K562 (cell line): ENCODE measurements around the gene GPRIN3. TPM values are rescaled to one million over a fixed set of nuclear protein-coding genes. Genes with fewer than 3 reads are reported as not detected.

ENCODE experiments used
- ATAC-seq: fragments of 200-7000 bp; cut with Tn5 transposase; 3 replicates; pipeline ENCODE4 v1.9.1; 2020; ENCODE audit warnings: moderate library complexity
- BruUV-seq: library from RNA; stranded (reverse); fragments of 400-500 nt; replicated peaks from 2 replicates; lab custom pipeline; 2021; lab: Mats Ljungman, UMichigan
- CTCF ChIA-PET: fragments of 300-600 bp; formaldehyde crosslinking; extraction: SDS; loops from one replicate; lab custom pipeline; 2021; ENCODE audit warnings: low intra/inter-chr PET ratio; lab: Yijun Ruan, JAX
- POLR2A ChIA-PET: fragments of 300-600, 350-650 bp; sonication (Branson Sonifier 250); formaldehyde crosslinking; extraction: SDS; loops from one replicate; lab custom pipeline; 2021; ENCODE audit warnings: antibody characterized with exemption, inconsistent platforms; lab: Yijun Ruan, JAX
- DNase-seq, 4 experiments: peaks; one replicate each; pipeline versions ENCODE4 v3.0.0 to v3.0.0-alpha.2; 2011 to 2018; ENCODE audit warnings: low spot score in 3 of 4, mixed read lengths in 3 of 4; ENCODE audit errors: extremely low read depth in 1 of 4
- FAIRE-seq: peaks from 2 replicates; lab custom pipeline; 2011; peaks lifted over from hg19 to GRCh38; lab: Jason Lieb, UNC
- H2AFZ ChIP-seq: 2 replicates; pipeline ENCODE4 v1.6.0; 2011; ENCODE audit warnings: low read depth, low read length, control low read depth, inconsistent platforms
- H3K27ac ChIP-seq: fragments of 200-600 bp; 3 replicates; pipeline ENCODE4 v1.8.0; 2011; ENCODE audit warnings: low read depth, mild to moderate bottlenecking, control low read depth, inconsistent platforms, low read length, moderate library complexity, mixed read lengths; ENCODE audit errors: extremely low read depth
- H3K27me3 ChIP-seq, 2 experiments: fragments of 300-600 bp in 1 of 2; 2 replicates in 1 of 2; 3 replicates in 1 of 2; pipeline versions ENCODE4 v1.6.0 to v1.8.0; 2011; ENCODE audit warnings: inconsistent platforms in 2 of 2, low read length in 2 of 2, mild to moderate bottlenecking in 1 of 2, mixed read lengths in 1 of 2, moderate library complexity in 1 of 2; ENCODE audit not compliant: control insufficient read depth in 2 of 2, insufficient read depth in 2 of 2
- H3K36me3 ChIP-seq: fragments of 300-600 bp; 3 replicates; pipeline ENCODE4 v1.8.0; 2011; ENCODE audit warnings: mild to moderate bottlenecking, low read length, inconsistent platforms; ENCODE audit not compliant: control insufficient read depth, insufficient read depth
- H3K4me1 ChIP-seq, 2 experiments: fragments of 200-600 bp in 1 of 2; replicated peaks in 1 of 2; 2 replicates in 1 of 2; 3 replicates in 1 of 2; pipeline versions ENCODE4 v1.5.1 to v1.8.0; 2011; ENCODE audit warnings: inconsistent platforms in 2 of 2, low read length in 2 of 2, mild to moderate bottlenecking in 1 of 2, mixed read lengths in 1 of 2, moderate library complexity in 1 of 2; ENCODE audit not compliant: control insufficient read depth in 2 of 2, insufficient read depth in 2 of 2
- H3K4me2 ChIP-seq: 2 replicates; pipeline ENCODE4 v1.6.1; 2011; ENCODE audit warnings: low read length, control low read depth, inconsistent platforms, mixed read lengths; ENCODE audit not compliant: insufficient read depth
- H3K4me3 ChIP-seq: fragments of 200-600 bp; sonication (generic), shearing (Covaris generic); 2 replicates; pipeline ENCODE4 v1.5.1; 2016; ENCODE audit warnings: control low read depth, inconsistent platforms
- H3K79me2 ChIP-seq: fragments of 200-600 bp; 3 replicates; pipeline ENCODE4 v1.8.0; 2011; ENCODE audit warnings: low read length, inconsistent platforms; ENCODE audit not compliant: control insufficient read depth, insufficient read depth
- H3K9ac ChIP-seq, 2 experiments: 2 replicates each; pipeline versions ENCODE4 v1.6.0 to v1.6.1; 2011; ENCODE audit warnings: low read depth in 2 of 2, low read length in 2 of 2, control low read depth in 1 of 2, inconsistent platforms in 1 of 2, mild to moderate bottlenecking in 1 of 2, mixed read lengths in 1 of 2; ENCODE audit not compliant: insufficient read depth in 1 of 2
- H3K9me1 ChIP-seq: one replicate; pipeline ENCODE4 v1.6.0; 2011; ENCODE audit warnings: inconsistent platforms, mild to moderate bottlenecking, low read length, moderate library complexity; ENCODE audit not compliant: control insufficient read depth, insufficient read depth
- H3K9me3 ChIP-seq: replicated peaks from 2 replicates; pipeline ENCODE4 v1.5.1; 2011; ENCODE audit warnings: low read depth, low read length, inconsistent platforms; ENCODE audit not compliant: control insufficient read depth, insufficient read depth
- H4K20me1 ChIP-seq: replicated peaks from 2 replicates; pipeline ENCODE4 v1.6.1; 2011; ENCODE audit warnings: low read length, inconsistent platforms, mixed read lengths; ENCODE audit not compliant: control insufficient read depth, insufficient read depth
- BRCA1 ChIP-seq, 2 experiments: fragments of 450-650 bp in 1 of 2; sonication (generic) in 1 of 2; formaldehyde crosslinking in 1 of 2; IDR thresholded peaks; 2 replicates each; pipeline versions ENCODE4 v1.5.0 to v1.6.1; 2017 to 2020; ENCODE audit warnings: mild to moderate bottlenecking in 1 of 2, missing genetic modification reagents in 1 of 2
- CSDE1 ChIP-seq, 2 experiments: fragments of 450-650 bp; IDR thresholded peaks; 2 replicates each; pipeline ENCODE4 v1.6.1; 2016; ENCODE audit warnings: mild to moderate bottlenecking in 1 of 2
- HSF4 ChIP-seq: fragments of 250-450 bp; sonication (Bioruptor Pico); IDR thresholded peaks from 2 replicates; pipeline ENCODE4 v2.1.2; 2022; ENCODE audit warnings: mild to moderate bottlenecking, moderate library complexity, borderline replicate concordance
- PHB ChIP-seq: fragments of 250-450 bp; sonication (Bioruptor Pico); IDR thresholded peaks from 2 replicates; pipeline ENCODE4 v1.5.0; 2021
- PRPF4 ChIP-seq: fragments of 200-400 bp; formaldehyde crosslinking; IDR thresholded peaks from one replicate; pipeline ENCODE4 v1.6.1; 2017; ENCODE audit warnings: low read length, low read depth, mild to moderate bottlenecking; ENCODE audit not compliant: insufficient read depth, poor library complexity, severe bottlenecking
- TCF3 ChIP-seq: sonication (generic); formaldehyde crosslinking; IDR thresholded peaks from 2 replicates; pipeline ENCODE4 v1.4.0; 2020; ENCODE audit warnings: mild to moderate bottlenecking, missing genetic modification reagents
- TFAM ChIP-seq: fragments of 250-450 bp; sonication (Bioruptor Pico); conservative IDR thresholded peaks from 2 replicates; pipeline ENCODE4 v1.5.0; 2021; ENCODE audit warnings: mild to moderate bottlenecking, moderate library complexity
- THAP7 ChIP-seq: fragments of 250-450 bp; sonication (Bioruptor Pico); IDR thresholded peaks from 2 replicates; pipeline ENCODE4 v1.5.0; 2021
- ZFP36 ChIP-seq: fragments of 150-350 bp; IDR thresholded peaks from 2 replicates; pipeline ENCODE4 v1.6.1; 2018; ENCODE audit warnings: low read length, low read depth; ENCODE audit not compliant: partially characterized antibody
- ZNF197 ChIP-seq: fragments of 200-800 bp; sonication (Bioruptor generic); IDR thresholded peaks from 2 replicates; pipeline ENCODE4 v1.6.1; 2016; ENCODE audit warnings: low read depth, missing genetic modification characterization, missing compliant biosample characterization
- WGBS: fragments of 100-300 bp; shearing (Covaris generic); methylation state at CpG from one replicate; pipeline ENCODE4 v1.1.6; 2016; ENCODE audit warnings: low coverage, mixed read lengths; ENCODE audit not compliant: insufficient coverage; ENCODE audit errors: missing lambda C conversion rate; 5-methylcytosine and 5-hydroxymethylcytosine counted together
- in situ Hi-C: fragments of 300-500 bp; cut with MboI; formaldehyde crosslinking; loops from 4 replicates; pipeline ENCODE4 v1.15.0; 2018; ENCODE audit warnings: inconsistent platforms, mixed read lengths
- intact Hi-C: fragments of 100-400 bp; cut with micrococcal nuclease; formaldehyde crosslinking; loops from 2 replicates; pipeline ENCODE4 v1.14.2; 2022
- polyA plus RNA-seq, 8 experiments: library from polyadenylated mRNA; depleted of rRNA in 4 of 8; stranded (reverse) in 5 of 8; unstranded in 3 of 8; fragments of >200 nt; fragmentation: Nextera tagmentation in 2 of 8; fragmentation: Illumina TruSeq in 1 of 8; extraction: Ambion mirVana in 2 of 8; extraction: Trizol in 1 of 8; gene quantifications; 2 replicates each; pipeline versions ENCODE4 v1.2.1 to v1.2.3, GENCODE V29; 2011 to 2014; ENCODE audit warnings: inconsistent platforms in 1 of 8, missing spikeins in 1 of 8
- total RNA-seq, 7 experiments: library from RNA; depleted of rRNA in 6 of 7; stranded (reverse); fragments of >200 nt in 6 of 7; fragmentation: Illumina TruSeq in 2 of 7; extraction: Trizol in 2 of 7; gene quantifications; 2 replicates each; pipeline versions ENCODE4 v1.2.1 to v1.2.3, GENCODE V29; 2011 to 2021; ENCODE audit warnings: low replicate concordance in 1 of 7

Gene GPRIN3
- total and polyA plus RNA-seq, 9 of the 15 experiments (the other 6 are each of a cell fraction or from before 2014, with no cell fraction given) = 0.02 TPM; not detected in 8

GRCh38 chr4:89212666-89213381 is 94.8 kb downstream of the GPRIN3 start:
- H3K4me3 ChIP-seq = no peak overlapping the region
- no peaks in the 10 kb centered on the region for H4K20me1 ChIP-seq
- POLR2A ChIA-PET = no interaction called here
- no peak for FAIRE-seq
- 0% methylated on average over 4 of the region's 4 CpGs for WGBS
- no peaks in the 10 kb centered on the region for H3K36me3 ChIP-seq
- no peak for TF ChIP-seq TFAM (CRISPR knock-in tag)
- no peak for TF ChIP-seq PHB (CRISPR knock-in tag)
- TF ChIP-seq THAP7 (CRISPR knock-in tag) = no peak
- no peak for TF ChIP-seq PRPF4
- no peak for TF ChIP-seq ZNF197 (CRISPR knock-in tag)
- no peak for TF ChIP-seq HSF4 (CRISPR knock-in tag)
- TF ChIP-seq ZFP36 = no peak
- no peak for TF ChIP-seq TCF3 (CRISPR knock-in tag)
- TF ChIP-seq CSDE1 (IDR thresholded peaks at IDR 0.05) = no peak
- no peak for TF ChIP-seq BRCA1 (IDR thresholded peaks at IDR 0.05)
- TF ChIP-seq BRCA1 (CRISPR knock-in tag; IDR thresholded peaks at IDR 0.05) = no peak
- H3K27me3 ChIP-seq = no peaks in the 10 kb centered on the region
- in situ Hi-C loops = no loop called here
- H3K27ac ChIP-seq = no peak overlapping the region
- no peak overlapping the region for H2AFZ ChIP-seq
- BruUV-seq = no TSS peak
- no peak for ATAC-seq
- intact Hi-C loops = no loop called here
- CTCF ChIA-PET = no interaction called here
- H3K9me3 ChIP-seq = no peaks in the 10 kb centered on the region
- no peak overlapping the region for H3K4me2 ChIP-seq
- no peak overlapping the region for H3K9ac ChIP-seq
- DNase-seq = no peak
- no peaks in the 10 kb centered on the region for H3K79me2 ChIP-seq
- H3K9me1 ChIP-seq = no peaks in the 10 kb centered on the region
- no peaks in the 10 kb centered on the region for H3K4me1 ChIP-seq
